ENCODE data around the gene NUAK1.

The NUAK1 gene

DNA sequence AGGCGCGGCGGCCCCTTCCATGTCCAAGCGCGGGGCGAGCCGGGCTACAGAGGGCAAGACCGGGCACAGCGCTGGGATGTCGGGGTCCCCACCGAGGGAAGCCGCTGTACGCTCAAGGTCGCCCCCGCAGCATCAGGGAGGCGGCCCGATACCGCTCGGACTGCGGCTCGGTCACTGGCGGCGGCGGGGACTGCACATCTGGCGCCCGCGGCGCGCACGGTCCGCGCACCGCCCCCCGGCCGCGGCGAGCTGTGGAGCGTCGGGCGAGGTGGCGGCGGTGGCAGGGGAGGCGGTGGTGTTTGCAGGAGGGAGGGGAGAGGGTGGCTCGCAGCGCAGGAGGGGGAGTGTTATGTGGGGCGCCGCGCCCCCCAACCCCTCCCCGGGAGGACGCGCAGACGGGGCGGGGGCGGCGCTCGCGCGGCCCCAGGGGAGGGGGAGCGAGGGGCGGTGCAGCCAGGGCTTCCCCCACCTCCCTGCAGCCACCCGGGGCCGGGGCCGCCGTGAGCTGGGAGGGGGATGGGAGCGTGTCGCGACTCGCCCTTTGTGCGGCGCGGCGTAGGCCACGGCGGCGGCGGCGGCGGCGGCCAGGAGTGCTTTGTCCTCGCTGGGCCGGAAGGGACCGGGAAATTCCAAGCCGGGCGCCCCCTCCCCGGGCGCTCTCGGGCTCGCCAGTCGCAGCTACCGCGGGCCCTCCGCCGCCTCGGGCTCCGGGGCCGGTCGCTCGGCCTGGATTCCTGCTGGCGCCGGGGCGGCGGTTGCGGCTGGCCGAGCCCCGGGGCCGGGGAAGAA is at the start of gene NUAK1:
Gene NUAK1 (minus strand): TSS at position 322 of the 789 bp plus-strand sequence. CDS start 301 bp downstream, at position 21.
- TF ChIP-seq CTCF (IDR thresholded peaks at IDR 0.05; ENCODE audit: borderline replicate concordance, insufficient read depth, low read depth, low read length): no peak
- H3K4me3 ChIP-seq (ENCODE audit: low read depth, low read length): no peak within 1 kb of the TSS

- TF ChIP-seq CTCF (IDR thresholded peaks at IDR 0.05; ENCODE audit: borderline replicate concordance, insufficient read depth, low read depth, low read length): no peak
- H3K4me3 ChIP-seq (ENCODE audit: low read depth, low read length): no peak overlapping the region
These were observed 49.5 kb upstream of the NUAK1 start for GRCh38 chr12:106188256-106188655.

GRCh38 chr12:106187842-106188241 is 49.1 kb upstream of the NUAK1 start:
- no peak overlapping the region for H3K4me3 ChIP-seq (ENCODE audit: low read depth, low read length)
- TF ChIP-seq CTCF (IDR thresholded peaks at IDR 0.05; ENCODE audit: borderline replicate concordance, insufficient read depth, low read depth, low read length): no peak

- no peak overlapping the region for H3K4me3 ChIP-seq (ENCODE audit: low read depth, low read length)
- TF ChIP-seq CTCF (IDR thresholded peaks at IDR 0.05; ENCODE audit: borderline replicate concordance, insufficient read depth, low read depth, low read length): no peak
These were observed 48.5 kb upstream of the NUAK1 start for GRCh38 chr12:106187155-106187789.

- no peak overlapping the region for H3K4me3 ChIP-seq (ENCODE audit: low read depth, low read length)
- TF ChIP-seq CTCF (IDR thresholded peaks at IDR 0.05; ENCODE audit: borderline replicate concordance, insufficient read depth, low read depth, low read length): no peak
These were observed 45.0 kb upstream of the NUAK1 start for GRCh38 chr12:106183735-106184134.

- H3K4me3 ChIP-seq (ENCODE audit: low read depth, low read length): no peak overlapping the region
- TF ChIP-seq CTCF (IDR thresholded peaks at IDR 0.05; ENCODE audit: borderline replicate concordance, insufficient read depth, low read depth, low read length): no peak
These were observed 42.8 kb upstream of the NUAK1 start for GRCh38 chr12:106181401-106182114.
